MM.1S (cell line): ENCODE results near the gene CDX1.

Source experiments
- DNase-seq: peaks from one replicate; pipeline ENCODE4 v3.0.0-alpha.2; 2015
- H2AFZ ChIP-seq: fragments of 300-600 bp; sonication (generic); 2 replicates; pipeline ENCODE4 v1.6.0; 2016; ENCODE audit warnings: antibody characterized with exemption, low read length
- H3F3A ChIP-seq: fragments of 300-600 bp; sonication (generic); 2 replicates; pipeline ENCODE4 v1.6.1; 2016; ENCODE audit warnings: mild to moderate bottlenecking, antibody characterized with exemption, low read length, moderate library complexity, mixed read lengths; ENCODE audit not compliant: insufficient read depth
- H3K27ac ChIP-seq: fragments of 300-600 bp; sonication (generic); 2 replicates; pipeline ENCODE4 v1.5.1; 2016; ENCODE audit warnings: mild to moderate bottlenecking, low read length
- H3K27me3 ChIP-seq: fragments of 300-600 bp; sonication (generic); replicated peaks from 2 replicates; pipeline ENCODE4 v1.6.0; 2016; ENCODE audit warnings: low read length; ENCODE audit not compliant: insufficient read depth
- H3K36me3 ChIP-seq: fragments of 300-600 bp; sonication (generic); replicated peaks from 2 replicates; pipeline ENCODE4 v1.6.1; 2016; ENCODE audit warnings: mild to moderate bottlenecking, low read length, mixed read lengths; ENCODE audit not compliant: insufficient read depth
- H3K4me1 ChIP-seq: fragments of 300-600 bp; sonication (generic); 2 replicates; pipeline ENCODE4 v1.6.1; 2016; ENCODE audit warnings: low read length, mixed read lengths
- H3K4me2 ChIP-seq: fragments of 300-600 bp; sonication (generic); 2 replicates; pipeline ENCODE4 v1.6.0; 2016; ENCODE audit warnings: low read depth, low read length
- H3K4me3 ChIP-seq: fragments of 300-600 bp; sonication (generic); 2 replicates; pipeline ENCODE4 v1.5.1; 2016; ENCODE audit warnings: low read length, mixed read lengths
- H3K79me2 ChIP-seq: fragments of 300-600 bp; sonication (generic); 2 replicates; pipeline ENCODE4 v1.6.1; 2016; ENCODE audit warnings: mixed run types, low read length, mixed read lengths
- H3K9ac ChIP-seq: fragments of 300-600 bp; sonication (generic); 2 replicates; pipeline ENCODE4 v1.6.1; 2016; ENCODE audit warnings: low read length, mixed read lengths
- H3K9me2 ChIP-seq: fragments of 300-600 bp; sonication (generic); replicated peaks from 2 replicates; pipeline ENCODE4 v1.6.1; 2016; ENCODE audit warnings: mild to moderate bottlenecking, low read length, mixed read lengths; ENCODE audit not compliant: insufficient read depth
- H3K9me3 ChIP-seq: fragments of 300-600 bp; sonication (generic); replicated peaks from 2 replicates; pipeline ENCODE4 v1.6.1; 2016; ENCODE audit warnings: mild to moderate bottlenecking, low read length, mixed read lengths; ENCODE audit not compliant: insufficient read depth
- H4K20me1 ChIP-seq: fragments of 300-600 bp; sonication (generic); 2 replicates; pipeline ENCODE4 v1.6.1; 2016; ENCODE audit warnings: mild to moderate bottlenecking, low read length, moderate library complexity, mixed read lengths; ENCODE audit not compliant: insufficient read depth
- CTCF ChIP-seq: fragments of 300-600 bp; sonication (generic); IDR thresholded peaks from 2 replicates; pipeline ENCODE4 v1.5.1; 2016; ENCODE audit warnings: antibody characterized with exemption, low read length, mixed read lengths
- EZH2 ChIP-seq: fragments of 300-600 bp; sonication (generic); optimal IDR thresholded peaks from 2 replicates; pipeline ENCODE3; 2017; ENCODE audit warnings: low read depth, mild to moderate bottlenecking, antibody characterized with exemption, low read length, mixed read lengths
- EZH2phosphoT487 ChIP-seq: fragments of 300-600 bp; sonication (generic); IDR thresholded peaks from 2 replicates; pipeline ENCODE4 v1.6.1; 2018; ENCODE audit warnings: antibody characterized with exemption, low read length

The CDX1 gene

GRCh38 chr5:150206779-150207115 lies 40.2 kb downstream of the CDX1 start:
- Histone ChIP-seq H3K79me2 (no peaks in the 10 kb centered on the region), H3K27ac (no peak overlapping the region), H3K4me1 (no peaks in the 10 kb centered on the region), H3K9me3 (no peaks in the 10 kb centered on the region), H3K36me3 (no peaks in the 10 kb centered on the region), H3F3A (no peaks in the 10 kb centered on the region), H4K20me1 (no peaks in the 10 kb centered on the region), H3K4me2 (no peak overlapping the region), H3K9ac (no peak overlapping the region), H2AFZ (no peak overlapping the region), H3K4me3 (no peak overlapping the region), H3K27me3 (peaks cover 5% of the 10 kb centered on the region; the same call in 1 of the 2 replicates), H3K9me2 (no peaks in the 10 kb centered on the region)
- no peak for DNase-seq
- no peak for TF ChIP-seq CTCF
- TF ChIP-seq EZH2phosphoT487: no peak
- no peak for TF ChIP-seq EZH2

GRCh38 chr5:150208187-150209098 lies 41.9 kb downstream of the CDX1 start:
- Histone ChIP-seq H4K20me1 (no peaks in the 10 kb centered on the region), H3K36me3 (no peaks in the 10 kb centered on the region), H3F3A (no peaks in the 10 kb centered on the region), H3K4me2 (no peak overlapping the region), H3K79me2 (no peaks in the 10 kb centered on the region), H3K27me3 (peaks cover 5% of the 10 kb centered on the region; the same call in 1 of the 2 replicates), H3K9me3 (no peaks in the 10 kb centered on the region), H3K4me1 (no peaks in the 10 kb centered on the region), H3K4me3 (no peak overlapping the region), H3K9ac (no peak overlapping the region), H3K9me2 (no peaks in the 10 kb centered on the region), H3K27ac (no peak overlapping the region), H2AFZ (no peak overlapping the region)
- DNase-seq: no peak
- no peak for TF ChIP-seq CTCF
- no peak for TF ChIP-seq EZH2phosphoT487
- no peak for TF ChIP-seq EZH2

GRCh38 chr5:150209099-150209635 lies 42.6 kb downstream of the CDX1 start:
- Histone ChIP-seq H3K9ac (no peak overlapping the region), H3K36me3 (no peaks in the 10 kb centered on the region), H3K4me2 (no peak overlapping the region), H3K27me3 (peaks cover 5% of the 10 kb centered on the region; the same call in 1 of the 2 replicates), H3K4me3 (no peak overlapping the region), H3K9me3 (no peaks in the 10 kb centered on the region), H3K4me1 (no peaks in the 10 kb centered on the region), H4K20me1 (no peaks in the 10 kb centered on the region), H3K9me2 (no peaks in the 10 kb centered on the region), H2AFZ (no peak overlapping the region), H3K79me2 (no peaks in the 10 kb centered on the region), H3F3A (no peaks in the 10 kb centered on the region), H3K27ac (no peak overlapping the region)
- DNase-seq: no peak
- TF ChIP-seq CTCF: no peak
- no peak for TF ChIP-seq EZH2phosphoT487
- TF ChIP-seq EZH2: no peak
